Right ventricle myocardium superior (tissue), 1 donor: ENCODE results near the gene GRAMD4. TPM values are rescaled to one million over a fixed set of nuclear protein-coding genes. Genes with fewer than 3 reads are reported as not detected.
"Not testable (repeated sequence)": the region's sequence is repeated elsewhere in the genome, so short reads cannot be mapped to it uniquely, and the experiment has no call there.

Source experiments
- ATAC-seq: fragments of 200-7000 bp; cut with Tn5 transposase; one replicate; pipeline ENCODE4 v1.9.1; 2020; ENCODE audit warnings: mild to moderate bottlenecking; ENCODE audit not compliant: poor library complexity
- DNase-seq: peaks from one replicate; pipeline ENCODE4 v3.0.0-alpha.2; 2020
- intact Hi-C: fragments of 100-400 bp; cut with DNase I; formaldehyde crosslinking; loops from one replicate; pipeline ENCODE4 v1.11.2; 2022
- total RNA-seq: library from RNA; stranded (reverse); fragmentation: NEBNext Ultra II Directional; extraction: Animal tissue kit (Norgen Biotek cat#: 25700); gene quantifications from one replicate; pipeline ENCODE4 v1.2.1, GENCODE V29; 2021
- donor health status: DM: no; HTN: yes; CAD: no; lungs with severe emphysema.

GRAMD4 gene
- total RNA-seq, 1 donor from 2014 or later: 80.7 TPM

GRCh38 chr22:46612904-46613605 lies 7.1 kb upstream of the GRAMD4 start:
- ATAC-seq (peak; percentile 64), DNase-seq (peak; percentile 59)
- intact Hi-C loops: no loop called here

GRCh38 chr22:46613606-46614021 lies 6.6 kb upstream of the GRAMD4 start:
- intact Hi-C loops: no loop called here
- peak; percentile 64 for DNase-seq
- peak; percentile 9 for ATAC-seq

GRCh38 chr22:46614025-46614931 lies 5.9 kb upstream of the GRAMD4 start:
- ATAC-seq (no peak), DNase-seq (peak; percentile 56)
- intact Hi-C loops: no loop called here

- ATAC-seq (no peak), DNase-seq (no peak)
- intact Hi-C loops: no loop called here
These were observed 2.8 kb upstream of the GRAMD4 start for GRCh38 chr22:46617207-46617985.

- intact Hi-C loops: no loop called here
- ATAC-seq (no peak), DNase-seq (no peak)
These were observed 2.1 kb upstream of the GRAMD4 start for GRCh38 chr22:46617986-46618647.

- DNase-seq (peak; percentile 82), ATAC-seq (peak; percentile 60)
- intact Hi-C loops: no loop called here
These were observed 1.5 kb upstream of the GRAMD4 start for GRCh38 chr22:46618667-46619066.

- no peak for DNase-seq
- ATAC-seq: peak; percentile 18
- intact Hi-C loops: no loop called here
These were observed 851 bp upstream of the GRAMD4 start for GRCh38 chr22:46619240-46619829.

GRCh38 chr22:46620588-46621242 lies 529 bp downstream of the GRAMD4 start:
- ATAC-seq (no peak), DNase-seq (no peak)
- intact Hi-C loops: no loop called here

- not testable (repeated sequence) for ATAC-seq
These were observed 1.2 kb downstream of the GRAMD4 start for GRCh38 chr22:46621243-46621930.

GRCh38 chr22:46622081-46622521 lies 1.9 kb downstream of the GRAMD4 start:
- ATAC-seq (peak; percentile 72), DNase-seq (peak; percentile 90)
- intact Hi-C loops: no loop called here

More at GRCh38 chr22:46621243-46621930, 1.2 kb downstream of the GRAMD4 start:
- intact Hi-C loops, DNase-seq: not testable (repeated sequence)

GRCh38 chr22:46625113-46625842 lies 5.1 kb downstream of the GRAMD4 start:
- intact Hi-C loops: no loop called here
- DNase-seq (no peak), ATAC-seq (no peak)

GRCh38 chr22:46625843-46626349 lies 5.7 kb downstream of the GRAMD4 start:
- intact Hi-C loops: no loop called here
- DNase-seq (no peak), ATAC-seq (no peak)

- ATAC-seq (no peak), DNase-seq (no peak)
- intact Hi-C loops: no loop called here
These were observed 6.2 kb downstream of the GRAMD4 start for GRCh38 chr22:46626356-46626755.

- no peak for DNase-seq
- ATAC-seq: no peak
- intact Hi-C loops: no loop called here
These were observed 7.0 kb downstream of the GRAMD4 start for GRCh38 chr22:46626911-46627805.

GRCh38 chr22:46627806-46628482 lies 7.8 kb downstream of the GRAMD4 start:
- intact Hi-C loops: no loop called here
- no peak for DNase-seq
- no peak for ATAC-seq
